GM12872 (cell line): ENCODE measurements around the gene VAV3.

Experiments
- TF ChIP-seq, protein P1 (sequence below): IDR thresholded peaks from 3 replicates; pipeline ENCODE4 v1.5.1; 2011; ENCODE audit warnings: low read depth, mild to moderate bottlenecking, low read length, moderate library complexity; ENCODE audit not compliant: insufficient read depth

The VAV3 gene

DNA sequence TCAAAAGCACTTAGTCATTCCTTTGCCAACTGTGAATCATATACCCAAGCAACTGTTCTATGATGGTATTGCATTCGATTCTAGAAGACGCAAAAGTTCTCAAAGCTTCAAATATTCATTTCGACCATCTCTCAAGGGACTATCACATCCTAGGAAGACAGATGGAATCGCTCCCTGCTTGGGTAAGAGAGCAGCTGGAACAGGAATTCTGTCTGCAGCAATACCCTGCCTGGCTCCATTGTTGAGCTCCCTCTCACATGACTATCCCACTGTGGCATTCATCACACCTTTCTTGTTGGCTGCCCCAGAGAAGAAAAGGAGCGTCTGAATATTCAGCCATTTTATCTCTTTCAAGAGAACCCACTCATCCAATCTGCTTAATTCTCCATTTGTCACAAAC, 426.5 kb downstream of the VAV3 start:
- TF ChIP-seq, protein P1, sequence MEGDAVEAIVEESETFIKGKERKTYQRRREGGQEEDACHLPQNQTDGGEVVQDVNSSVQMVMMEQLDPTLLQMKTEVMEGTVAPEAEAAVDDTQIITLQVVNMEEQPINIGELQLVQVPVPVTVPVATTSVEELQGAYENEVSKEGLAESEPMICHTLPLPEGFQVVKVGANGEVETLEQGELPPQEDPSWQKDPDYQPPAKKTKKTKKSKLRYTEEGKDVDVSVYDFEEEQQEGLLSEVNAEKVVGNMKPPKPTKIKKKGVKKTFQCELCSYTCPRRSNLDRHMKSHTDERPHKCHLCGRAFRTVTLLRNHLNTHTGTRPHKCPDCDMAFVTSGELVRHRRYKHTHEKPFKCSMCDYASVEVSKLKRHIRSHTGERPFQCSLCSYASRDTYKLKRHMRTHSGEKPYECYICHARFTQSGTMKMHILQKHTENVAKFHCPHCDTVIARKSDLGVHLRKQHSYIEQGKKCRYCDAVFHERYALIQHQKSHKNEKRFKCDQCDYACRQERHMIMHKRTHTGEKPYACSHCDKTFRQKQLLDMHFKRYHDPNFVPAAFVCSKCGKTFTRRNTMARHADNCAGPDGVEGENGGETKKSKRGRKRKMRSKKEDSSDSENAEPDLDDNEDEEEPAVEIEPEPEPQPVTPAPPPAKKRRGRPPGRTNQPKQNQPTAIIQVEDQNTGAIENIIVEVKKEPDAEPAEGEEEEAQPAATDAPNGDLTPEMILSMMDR, result no peak

DNA sequence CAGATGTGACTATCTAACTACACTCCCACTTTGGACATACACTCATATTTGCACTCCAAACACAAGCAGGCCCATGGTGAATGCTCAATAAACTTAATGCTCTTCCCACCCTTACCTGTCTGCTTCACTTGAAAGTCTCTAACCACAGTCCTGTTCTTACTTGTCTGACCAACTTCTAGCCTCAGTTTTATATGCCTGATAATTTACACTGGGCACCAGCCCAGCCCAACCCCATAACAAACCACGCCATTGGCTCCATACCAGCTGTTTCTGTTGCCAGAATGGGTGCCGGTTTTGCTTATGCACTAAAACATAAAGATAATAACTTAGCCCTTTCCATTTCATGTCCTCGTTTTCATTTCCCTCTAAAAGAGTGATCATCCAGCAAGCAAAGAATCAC, 428.7 kb downstream of the VAV3 start:
- TF ChIP-seq, protein P1, result no peak

- TF ChIP-seq, protein P1, result no peak
Measured at GRCh38 chr1:107535091-107535490, 429.9 kb downstream of the VAV3 start.

DNA sequence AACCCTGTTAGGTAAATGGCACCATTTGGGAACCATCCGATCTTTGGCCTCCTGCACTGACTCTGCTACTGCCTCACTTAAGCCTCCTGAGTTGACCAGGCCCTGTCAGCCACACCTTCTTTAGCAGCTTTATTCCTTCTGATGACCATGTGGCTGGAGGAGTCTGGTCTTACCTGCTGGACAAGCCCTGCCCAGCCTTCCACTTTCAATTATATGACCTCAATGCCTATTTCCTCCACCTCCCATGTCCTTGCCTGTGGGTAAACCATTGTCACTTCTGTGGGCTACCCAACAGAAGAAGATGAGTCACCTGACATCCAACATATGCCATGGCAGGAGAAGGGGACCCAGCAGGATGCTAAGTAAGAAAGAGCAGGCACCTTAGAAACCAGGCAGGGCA, 430.3 kb downstream of the VAV3 start:
- TF ChIP-seq, protein P1, result no peak

DNA sequence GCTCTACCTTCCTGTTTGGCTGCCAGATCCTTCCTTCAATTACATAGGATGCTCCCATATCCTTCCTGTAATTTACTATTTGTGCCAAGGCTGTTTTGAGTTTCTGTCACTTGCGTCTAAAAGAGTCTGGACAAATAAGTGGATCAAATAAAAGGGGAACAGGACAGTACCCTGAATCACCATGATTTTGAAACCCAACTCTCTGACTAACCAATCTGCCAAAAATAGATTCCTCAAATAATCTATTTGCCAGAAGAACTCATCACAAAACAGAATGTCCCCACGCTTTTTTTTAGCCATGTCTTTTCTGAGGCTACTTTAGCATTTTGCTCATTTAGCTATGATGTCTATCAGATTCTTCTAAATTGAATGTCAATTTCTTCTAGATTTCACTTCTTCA, 431.5 kb downstream of the VAV3 start:
- TF ChIP-seq, protein P1, result no peak

DNA sequence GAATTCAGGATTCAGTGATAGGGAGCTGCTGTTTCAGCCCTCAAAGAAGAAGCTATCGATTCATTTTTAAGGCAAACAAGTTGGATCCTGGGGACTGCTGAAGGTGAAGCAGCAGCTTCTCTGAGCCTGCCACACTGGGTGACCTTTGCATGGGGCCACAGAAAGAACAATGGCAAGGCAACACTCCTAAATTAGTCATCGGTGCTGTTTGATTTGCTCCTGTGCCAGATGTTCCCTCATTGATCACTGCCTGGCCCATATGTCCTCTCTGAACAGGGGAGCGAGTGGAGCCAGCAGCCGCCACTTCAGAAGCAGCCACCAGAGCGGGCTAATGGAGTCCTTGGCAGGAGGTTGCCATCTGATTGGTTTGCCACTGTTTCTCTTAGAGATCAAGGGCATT, 432.7 kb downstream of the VAV3 start:
- TF ChIP-seq, protein P1, result no peak

GRCh38 chr1:107531065-107531908, 433.7 kb downstream of the VAV3 start:
- TF ChIP-seq, protein P1, result no peak
